ENCODE results near the gene CACHD1.

CACHD1 gene

DNA sequence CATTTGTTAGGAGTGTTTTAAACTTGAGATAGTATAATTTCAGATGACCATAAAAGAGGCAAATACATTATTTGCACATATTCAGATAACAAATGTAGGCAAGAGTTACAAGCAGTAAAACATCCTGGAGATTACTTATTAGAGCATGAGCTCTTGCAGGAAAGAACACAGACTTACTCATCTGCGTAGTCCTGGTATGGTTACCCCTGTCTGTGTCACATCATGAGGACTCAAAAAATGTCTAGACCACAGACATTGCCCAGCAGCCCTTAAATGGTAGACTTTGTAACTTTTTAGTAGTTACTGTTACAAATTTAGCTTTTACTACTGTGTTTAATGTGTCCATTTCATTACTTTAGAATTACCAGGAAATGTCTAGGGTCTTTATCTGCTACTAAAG, 12.8 kb downstream of the CACHD1 start:
- Mint-ChIP-seq H3K27ac (no peak overlapping the region), H3K36me3 (no peaks in the 10 kb centered on the region), H3K4me3 (no peak overlapping the region), H3K4me1 (no peaks in the 10 kb centered on the region), H3K27me3 (peaks cover 2% of the 10 kb centered on the region), H3K9me3 (no peaks in the 10 kb centered on the region)

DNA sequence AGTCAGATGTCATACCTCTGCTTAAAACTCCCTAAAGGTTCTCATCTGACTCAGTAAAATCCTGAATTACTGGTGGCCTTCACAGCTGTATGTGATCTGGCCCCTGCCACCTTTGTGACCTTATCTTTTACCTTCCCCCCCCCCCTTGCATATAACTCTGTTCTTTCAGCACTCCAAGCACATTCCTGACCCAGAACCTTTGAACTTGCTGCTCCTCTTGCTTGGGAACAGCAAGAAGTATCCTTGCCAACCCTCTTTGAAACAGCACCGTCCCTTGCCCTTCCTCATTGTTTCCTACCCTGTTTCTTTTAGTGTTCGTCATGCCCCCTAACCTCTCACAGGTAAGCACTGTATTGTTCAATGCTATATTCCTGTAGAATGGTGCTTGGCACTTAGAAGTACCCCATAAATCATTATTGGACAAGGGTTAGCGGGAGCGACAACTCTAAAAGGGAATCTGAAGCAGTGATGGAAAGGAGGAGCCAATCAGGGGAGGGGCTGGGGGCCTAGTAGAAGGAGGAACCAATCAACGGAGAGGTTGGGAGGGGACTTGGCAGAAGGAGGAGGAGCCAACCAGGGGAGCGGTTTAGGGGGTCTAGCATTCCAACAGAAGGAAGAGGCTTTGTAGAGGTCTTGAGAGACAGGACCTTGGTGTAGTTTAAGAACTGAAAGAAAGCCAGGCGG, 13.9 kb downstream of the CACHD1 start:
- H3K9me3 Mint-ChIP-seq, result no peaks in the 10 kb centered on the region
- H3K4me3 Mint-ChIP-seq, result no peak overlapping the region
- H3K4me1 Mint-ChIP-seq, result no peaks in the 10 kb centered on the region
- no peak overlapping the region for H3K27ac Mint-ChIP-seq
- peaks cover 2% of the 10 kb centered on the region for H3K27me3 Mint-ChIP-seq
- H3K36me3 Mint-ChIP-seq, result no peaks in the 10 kb centered on the region

DNA sequence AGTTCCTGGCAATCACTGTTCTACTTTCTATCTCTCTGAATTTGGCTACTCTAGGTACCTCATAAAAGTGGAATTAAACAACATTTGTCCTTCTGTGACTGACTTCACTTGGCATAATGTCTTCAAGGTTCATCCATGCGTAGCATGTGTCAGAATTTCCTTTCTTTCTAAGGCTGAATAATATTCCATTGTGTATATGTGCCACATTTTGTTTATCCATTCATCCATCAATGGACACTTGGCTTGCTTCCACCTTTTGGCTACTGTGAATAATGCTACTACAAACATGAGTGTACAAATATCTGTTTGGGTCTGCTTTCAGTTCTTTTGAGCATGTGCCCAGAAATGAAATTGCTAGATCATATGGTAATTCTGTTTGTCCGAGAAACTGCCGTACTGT, 14.7 kb downstream of the CACHD1 start:
- Mint-ChIP-seq H3K9me3 (no peaks in the 10 kb centered on the region), H3K27me3 (peaks cover 2% of the 10 kb centered on the region), H3K4me1 (no peaks in the 10 kb centered on the region), H3K27ac (no peak overlapping the region), H3K36me3 (no peaks in the 10 kb centered on the region), H3K4me3 (no peak overlapping the region)

- Mint-ChIP-seq H3K27me3 (peaks cover 2% of the 10 kb centered on the region), H3K4me3 (no peak overlapping the region), H3K4me1 (no peaks in the 10 kb centered on the region), H3K36me3 (no peaks in the 10 kb centered on the region), H3K27ac (no peak overlapping the region), H3K9me3 (no peaks in the 10 kb centered on the region)
These were observed 16.3 kb downstream of the CACHD1 start for GRCh38 chr1:64486193-64486592.

GRCh38 chr1:64487061-64487460, 17.1 kb downstream of the CACHD1 start:
- H3K4me3 Mint-ChIP-seq, result no peak overlapping the region
- H3K27ac Mint-ChIP-seq, result no peak overlapping the region
- H3K27me3 Mint-ChIP-seq, result peaks cover 2% of the 10 kb centered on the region
- H3K9me3 Mint-ChIP-seq, result no peaks in the 10 kb centered on the region
- H3K4me1 Mint-ChIP-seq, result no peaks in the 10 kb centered on the region
- H3K36me3 Mint-ChIP-seq, result no peaks in the 10 kb centered on the region

- H3K27ac Mint-ChIP-seq, result no peak overlapping the region
- H3K36me3 Mint-ChIP-seq, result no peaks in the 10 kb centered on the region
- no peak overlapping the region for H3K4me3 Mint-ChIP-seq
These were observed 18.9 kb downstream of the CACHD1 start for GRCh38 chr1:64488862-64489261.

GRCh38 chr1:64489707-64490106, 19.8 kb downstream of the CACHD1 start:
- no peaks in the 10 kb centered on the region for H3K27me3 Mint-ChIP-seq
- no peak overlapping the region for H3K4me3 Mint-ChIP-seq
- H3K9me3 Mint-ChIP-seq, result no peaks in the 10 kb centered on the region
- no peak overlapping the region for H3K27ac Mint-ChIP-seq
- H3K4me1 Mint-ChIP-seq, result no peaks in the 10 kb centered on the region
- H3K36me3 Mint-ChIP-seq, result no peaks in the 10 kb centered on the region

More at GRCh38 chr1:64488862-64489261, 18.9 kb downstream of the CACHD1 start:
- H3K9me3 Mint-ChIP-seq, result no peaks in the 10 kb centered on the region
- H3K27me3 Mint-ChIP-seq, result peaks cover 2% of the 10 kb centered on the region
- no peaks in the 10 kb centered on the region for H3K4me1 Mint-ChIP-seq

DNA sequence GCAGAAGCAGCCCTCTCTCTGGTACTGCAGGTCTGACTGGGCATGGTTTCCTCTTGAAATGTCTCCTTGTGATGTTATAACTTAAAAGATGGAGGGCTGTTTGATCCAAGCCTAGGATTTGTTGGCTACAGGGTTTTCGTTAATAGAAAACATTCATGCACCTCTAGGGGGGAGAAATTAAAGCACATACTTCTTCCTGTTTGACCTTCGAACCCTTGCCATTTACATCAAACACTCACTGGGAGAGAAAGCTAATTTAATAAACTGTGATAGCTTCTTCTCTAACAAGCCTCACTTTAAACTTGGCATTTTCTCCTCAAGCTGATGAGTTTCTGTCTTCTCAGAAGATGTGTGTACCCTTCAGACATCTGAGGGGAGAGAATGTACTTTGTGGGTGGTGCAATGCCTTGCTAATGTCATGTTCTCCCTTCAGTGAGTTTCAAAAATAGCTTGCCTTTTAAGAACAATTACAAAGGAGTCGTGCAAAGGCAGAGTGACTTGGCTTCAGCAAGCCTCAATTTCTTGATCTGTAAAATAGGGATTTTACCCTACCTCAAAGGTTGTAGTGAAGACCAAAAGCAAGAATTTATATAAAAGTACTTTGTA, 20.4 kb downstream of the CACHD1 start:
- Mint-ChIP-seq H3K4me1 (no peaks in the 10 kb centered on the region), H3K36me3 (no peaks in the 10 kb centered on the region), H3K27ac (no peak overlapping the region), H3K27me3 (no peaks in the 10 kb centered on the region), H3K9me3 (no peaks in the 10 kb centered on the region), H3K4me3 (no peak overlapping the region)

- no peak overlapping the region for H3K4me3 Mint-ChIP-seq
- H3K27me3 Mint-ChIP-seq, result peaks cover 2% of the 10 kb centered on the region
- no peaks in the 10 kb centered on the region for H3K9me3 Mint-ChIP-seq
- H3K36me3 Mint-ChIP-seq, result no peaks in the 10 kb centered on the region
- H3K27ac Mint-ChIP-seq, result no peak overlapping the region
- no peaks in the 10 kb centered on the region for H3K4me1 Mint-ChIP-seq
These were observed 22.5 kb downstream of the CACHD1 start for GRCh38 chr1:64492424-64492823.

DNA sequence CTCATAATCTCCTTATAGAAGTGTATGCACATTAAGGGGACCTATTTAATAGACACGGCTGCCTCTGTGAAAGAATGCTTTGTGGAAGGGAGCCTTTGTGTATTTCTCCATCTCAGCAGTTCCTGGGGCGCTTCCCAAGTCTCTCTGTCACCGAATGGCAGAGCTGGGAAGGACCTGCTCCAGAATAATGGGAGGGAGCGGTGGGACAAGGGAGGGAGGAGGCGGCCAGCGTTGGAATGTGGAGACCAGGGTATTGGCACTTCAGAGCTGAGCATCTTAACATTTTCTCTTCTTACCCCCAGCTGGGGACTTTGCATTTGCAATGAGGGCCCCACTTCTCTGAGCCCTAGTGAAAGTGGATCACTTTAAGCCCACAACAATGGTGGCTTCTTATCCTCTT, 23.9 kb downstream of the CACHD1 start:
- Mint-ChIP-seq H3K27me3 (peaks cover 2% of the 10 kb centered on the region), H3K9me3 (no peaks in the 10 kb centered on the region), H3K27ac (no peak overlapping the region), H3K4me3 (no peak overlapping the region), H3K4me1 (no peaks in the 10 kb centered on the region), H3K36me3 (no peaks in the 10 kb centered on the region)

DNA sequence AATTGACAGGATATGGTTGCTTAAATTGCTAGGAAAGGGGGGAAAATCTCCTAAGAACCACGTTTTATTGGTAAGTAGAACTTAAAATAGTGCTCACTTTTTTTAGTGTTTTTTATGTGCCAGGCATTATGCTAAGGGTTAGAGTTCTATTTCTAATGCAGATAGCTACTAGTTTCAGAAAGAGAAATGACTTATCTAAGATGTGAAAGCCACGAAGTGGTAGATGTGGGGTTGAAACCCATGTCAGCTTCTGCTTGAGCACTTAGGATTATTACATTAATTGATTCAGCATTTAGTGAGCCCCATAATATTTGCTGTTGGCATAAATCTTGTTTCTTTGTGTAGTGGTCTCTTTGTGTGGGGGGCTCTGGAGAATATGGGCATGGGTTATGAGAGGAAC, 24.7 kb downstream of the CACHD1 start:
- peaks cover 2% of the 10 kb centered on the region for H3K27me3 Mint-ChIP-seq
- H3K4me3 Mint-ChIP-seq, result no peak overlapping the region
- no peaks in the 10 kb centered on the region for H3K36me3 Mint-ChIP-seq
- no peak overlapping the region for H3K27ac Mint-ChIP-seq
- H3K9me3 Mint-ChIP-seq, result no peaks in the 10 kb centered on the region
- no peaks in the 10 kb centered on the region for H3K4me1 Mint-ChIP-seq

- H3K4me1 Mint-ChIP-seq, result no peaks in the 10 kb centered on the region
- H3K27me3 Mint-ChIP-seq, result peaks cover 2% of the 10 kb centered on the region
- H3K27ac Mint-ChIP-seq, result no peak overlapping the region
- H3K4me3 Mint-ChIP-seq, result no peak overlapping the region
- H3K9me3 Mint-ChIP-seq, result no peaks in the 10 kb centered on the region
- H3K36me3 Mint-ChIP-seq, result no peaks in the 10 kb centered on the region
These were observed 25.9 kb downstream of the CACHD1 start for GRCh38 chr1:64495878-64496277.

- H3K4me1 Mint-ChIP-seq, result no peaks in the 10 kb centered on the region
These were observed 26.7 kb downstream of the CACHD1 start for GRCh38 chr1:64496606-64497005.

DNA sequence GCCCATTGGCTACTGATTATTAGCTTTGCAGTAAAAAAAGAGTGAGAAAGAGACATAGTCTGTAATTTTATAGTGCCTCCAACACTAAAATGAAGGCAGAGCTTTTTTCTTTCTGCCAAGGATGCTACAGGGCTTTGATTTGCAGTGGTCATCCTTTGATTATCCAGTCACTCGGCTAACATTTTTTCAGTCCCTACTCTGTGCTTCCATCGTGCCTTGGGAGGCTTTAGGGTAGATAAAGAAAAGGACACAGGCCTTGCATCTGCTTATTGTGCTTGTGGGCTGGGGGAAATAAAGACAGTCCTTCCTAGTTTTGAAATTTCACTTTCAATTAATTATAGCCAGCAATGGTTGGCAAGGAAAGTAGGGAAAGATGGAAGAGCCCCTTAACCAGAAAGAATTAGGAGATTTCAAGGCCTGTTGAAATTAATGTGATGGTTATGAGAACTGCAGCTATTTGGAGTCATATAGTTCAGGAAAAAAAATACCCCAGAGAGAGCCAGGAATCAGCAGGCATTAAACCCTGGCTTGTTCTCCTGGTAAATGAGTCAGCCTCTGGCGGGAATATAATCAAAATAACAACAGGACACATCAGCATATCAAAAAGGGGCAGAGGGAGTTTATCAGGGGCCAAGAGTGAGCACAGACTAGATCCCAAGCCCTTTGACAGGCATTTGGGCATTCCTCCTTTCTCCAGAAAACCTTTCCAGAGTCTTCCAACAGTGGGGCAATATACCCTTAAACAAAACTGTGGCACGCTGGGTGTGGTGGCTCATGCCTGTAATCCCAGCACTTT, 27.4 kb downstream of the CACHD1 start:
- no peaks in the 10 kb centered on the region for H3K36me3 Mint-ChIP-seq
- no peak overlapping the region for H3K4me3 Mint-ChIP-seq
- no peaks in the 10 kb centered on the region for H3K9me3 Mint-ChIP-seq
- no peaks in the 10 kb centered on the region for H3K4me1 Mint-ChIP-seq
- no peak overlapping the region for H3K27ac Mint-ChIP-seq
- peaks cover 2% of the 10 kb centered on the region for H3K27me3 Mint-ChIP-seq

More at GRCh38 chr1:64496606-64497005, 26.7 kb downstream of the CACHD1 start:
- H3K27me3 Mint-ChIP-seq, result peaks cover 2% of the 10 kb centered on the region
- H3K36me3 Mint-ChIP-seq, result no peaks in the 10 kb centered on the region
- H3K4me3 Mint-ChIP-seq, result no peak overlapping the region
- H3K9me3 Mint-ChIP-seq, result no peaks in the 10 kb centered on the region
- H3K27ac Mint-ChIP-seq, result no peak overlapping the region

DNA sequence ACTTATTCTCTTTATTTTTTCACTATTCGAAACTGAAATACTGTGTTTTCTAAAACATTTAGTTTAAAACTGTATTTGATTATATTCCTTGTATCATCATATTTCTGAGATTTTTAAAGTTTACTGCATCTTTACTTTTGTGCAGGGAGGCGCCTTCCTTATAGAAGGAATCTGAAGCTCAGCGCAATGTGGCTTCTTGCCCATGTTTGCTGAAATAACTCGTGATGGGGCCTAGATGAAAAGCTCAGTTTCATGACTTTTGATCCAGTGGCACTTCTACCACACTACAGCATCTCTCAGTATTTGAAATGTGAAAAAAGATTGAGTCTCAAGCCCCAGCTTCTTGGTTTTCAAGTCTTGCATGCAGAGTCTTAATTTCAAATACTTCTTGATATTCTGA, 28.4 kb downstream of the CACHD1 start:
- Mint-ChIP-seq H3K27me3 (peaks cover 2% of the 10 kb centered on the region), H3K4me1 (no peaks in the 10 kb centered on the region), H3K36me3 (no peaks in the 10 kb centered on the region), H3K9me3 (no peaks in the 10 kb centered on the region), H3K27ac (no peak overlapping the region), H3K4me3 (no peak overlapping the region)

DNA sequence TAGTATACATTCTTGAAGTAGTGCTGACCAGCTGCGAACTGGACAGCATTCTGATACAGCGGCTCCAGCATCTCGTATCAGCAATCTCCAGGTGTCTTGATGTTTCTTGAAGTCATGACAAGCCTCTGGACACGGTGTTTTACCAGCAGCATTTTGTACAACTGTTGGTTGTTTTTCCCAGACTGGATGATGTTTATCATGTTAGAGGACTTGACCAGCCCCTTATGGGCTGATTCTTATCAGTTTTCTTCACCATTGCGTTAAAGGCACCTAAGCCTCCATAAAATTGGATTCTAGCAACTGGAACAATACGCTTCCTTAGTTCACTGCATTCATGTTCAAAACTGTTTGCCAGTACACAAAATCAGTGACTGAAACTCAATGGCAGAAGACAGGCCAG, 29.1 kb downstream of the CACHD1 start:
- H3K36me3 Mint-ChIP-seq, result no peaks in the 10 kb centered on the region
- H3K4me3 Mint-ChIP-seq, result no peak overlapping the region
- no peaks in the 10 kb centered on the region for H3K4me1 Mint-ChIP-seq
- no peaks in the 10 kb centered on the region for H3K9me3 Mint-ChIP-seq
- peaks cover 2% of the 10 kb centered on the region for H3K27me3 Mint-ChIP-seq
- H3K27ac Mint-ChIP-seq, result no peak overlapping the region
